ENCODE data around the gene GLTP.
"Not testable (repeated sequence)": the region's sequence is repeated elsewhere in the genome, so short reads cannot be mapped to it uniquely, and the experiment has no call there.

The GLTP gene

GRCh38 chr12:109900752-109901580, 20.6 kb upstream of the GLTP start:
- DNase-seq = no peak

- peak; percentile 32 to 77 for DNase-seq
Observed at GRCh38 chr12:109899783-109900751, 19.7 kb upstream of the GLTP start, which contains the start of gene TCHP. Gene TCHP (plus strand): TSS chr12:109900274. CDS start chr12:109903027, 2,753 bp downstream.

- not testable (repeated sequence) for DNase-seq
Observed at GRCh38 chr12:109899345-109899744, 19.0 kb upstream of the GLTP start.

GRCh38 chr12:109897029-109897428, 16.7 kb upstream of the GLTP start:
- DNase-seq = no peak

- DNase-seq = no peak
Observed at GRCh38 chr12:109896188-109896587, 15.8 kb upstream of the GLTP start.

GRCh38 chr12:109894939-109895338, 14.6 kb upstream of the GLTP start:
- no peak for DNase-seq

- DNase-seq = no peak
Observed at GRCh38 chr12:109893261-109893995, 13.1 kb upstream of the GLTP start.

- no peak for DNase-seq
Observed at GRCh38 chr12:109892748-109893147, 12.4 kb upstream of the GLTP start.

GRCh38 chr12:109892165-109892715, 11.9 kb upstream of the GLTP start:
- DNase-seq = no peak

- not testable (repeated sequence) for DNase-seq
Observed at GRCh38 chr12:109891731-109892130, 11.4 kb upstream of the GLTP start.

GRCh38 chr12:109890620-109891170, 10.4 kb upstream of the GLTP start:
- DNase-seq = no peak

GRCh38 chr12:109888179-109889020, 8.1 kb upstream of the GLTP start:
- DNase-seq = no peak

- DNase-seq = no peak
Observed at GRCh38 chr12:109885616-109886015, 5.3 kb upstream of the GLTP start.

GRCh38 chr12:109883461-109883860, 3.1 kb upstream of the GLTP start:
- no peak for DNase-seq

GRCh38 chr12:109881752-109882151, 1.4 kb upstream of the GLTP start:
- DNase-seq = no peak

- no peak for DNase-seq
Observed at GRCh38 chr12:109880938-109881337, 597 bp upstream of the GLTP start.

- no peak for DNase-seq
Observed at GRCh38 chr12:109879351-109880042, 844 bp downstream of the GLTP start.

- DNase-seq = no peak
Observed at GRCh38 chr12:109878749-109879148, 1.6 kb downstream of the GLTP start.

- no peak for DNase-seq
Observed at GRCh38 chr12:109878247-109878625, 2.1 kb downstream of the GLTP start.

- no peak for DNase-seq
Observed at GRCh38 chr12:109877504-109878246, 2.7 kb downstream of the GLTP start.

All from NCI-H1930 (cell line).